ENCODE data around the gene FRMD3.

FRMD3 gene

DNA sequence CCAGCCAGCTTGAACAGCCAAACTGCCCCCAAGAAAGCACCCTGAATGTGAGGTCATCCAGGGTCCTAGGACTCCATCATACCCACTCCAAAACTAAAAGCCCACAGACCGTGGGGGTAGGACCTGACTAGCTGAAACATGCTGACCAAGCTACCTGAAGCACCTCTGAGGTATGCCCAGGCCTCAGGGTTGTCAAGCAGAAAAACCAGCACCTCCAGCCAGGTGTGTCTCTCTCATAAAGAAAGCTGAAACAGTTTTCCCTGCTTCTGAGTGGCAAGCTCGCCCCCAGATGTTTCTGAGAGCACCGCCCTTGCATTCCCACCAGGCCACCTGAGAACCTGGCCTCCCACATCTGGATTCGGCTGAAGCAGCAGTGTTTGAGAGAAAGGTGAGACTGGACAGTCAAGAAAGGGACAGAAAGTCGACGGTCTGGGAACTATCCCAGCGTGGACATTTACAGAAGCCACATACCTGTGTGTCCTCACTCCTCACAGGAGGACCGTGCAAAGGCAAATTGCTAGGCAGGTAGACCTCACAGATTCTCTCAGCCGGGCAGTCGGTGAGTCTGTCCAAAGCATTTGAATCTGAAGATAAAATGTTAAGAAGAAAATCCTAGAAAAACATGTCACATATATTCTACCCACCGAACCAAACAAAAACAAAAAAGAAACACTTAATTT lies 319.6 kb downstream of the FRMD3 start:
- DNase-seq, result no peak

DNA sequence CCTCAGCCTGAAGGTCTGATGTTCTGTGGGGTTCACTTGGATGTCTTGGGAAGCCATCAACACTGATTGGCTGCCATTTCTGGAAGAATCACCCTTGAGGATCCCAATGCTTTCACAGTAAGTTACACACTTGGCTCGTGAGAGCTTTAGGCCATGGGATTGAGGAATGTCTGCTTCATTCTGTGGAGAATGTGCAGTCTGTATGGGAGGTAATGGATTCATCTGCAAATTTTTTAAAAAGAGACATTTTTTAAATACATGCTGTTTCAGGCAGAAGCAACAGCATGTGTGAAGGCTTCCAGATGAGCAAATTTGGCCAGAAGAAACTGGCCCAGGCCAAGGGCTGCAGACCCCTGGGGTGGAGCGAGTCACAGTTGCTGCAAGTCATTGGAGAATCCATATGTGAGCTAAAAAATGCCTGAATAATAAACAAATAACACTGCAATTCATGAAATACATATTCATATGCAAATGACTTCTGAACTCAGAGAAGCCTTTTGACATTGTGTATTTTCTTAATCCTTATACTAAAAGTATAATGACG lies 328.9 kb downstream of the FRMD3 start:
- no peak for DNase-seq

DNA sequence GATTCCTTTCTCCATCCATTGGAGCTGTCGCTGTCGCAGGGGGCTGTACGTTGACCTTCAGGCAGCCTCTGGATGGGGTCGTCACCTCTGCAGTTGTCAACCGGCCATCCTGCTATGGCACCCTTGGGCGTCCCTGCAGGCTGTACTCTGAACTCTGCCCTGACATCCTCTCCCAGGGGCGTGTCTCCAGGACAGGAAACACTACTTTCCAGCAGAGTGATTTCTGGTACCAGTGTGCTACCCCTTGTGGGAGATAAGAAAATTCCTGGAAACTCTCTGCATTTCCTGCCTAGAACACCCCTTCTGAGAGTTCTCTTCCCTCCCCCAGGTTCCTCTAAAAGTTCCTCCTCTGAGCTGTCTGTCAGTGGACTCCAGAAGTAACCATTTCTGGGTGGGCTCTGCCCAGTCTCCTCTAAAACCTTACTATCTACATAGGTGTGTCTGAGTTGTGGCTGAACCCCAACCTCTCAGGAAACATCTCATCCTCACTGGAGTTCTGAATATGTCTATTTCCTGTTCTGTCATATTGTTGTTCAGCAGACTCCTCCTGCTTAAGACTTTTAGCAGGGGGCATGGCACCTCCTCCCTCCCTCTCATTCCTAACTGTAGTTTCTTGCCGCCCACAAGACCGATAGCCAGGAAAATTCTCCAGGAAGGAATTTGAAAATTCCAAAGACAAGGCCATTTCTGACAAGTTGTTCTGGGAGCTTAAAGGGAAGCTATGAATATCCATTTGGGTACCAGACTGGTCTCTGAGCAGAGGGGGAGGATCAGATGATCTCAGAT lies 329.9 kb downstream of the FRMD3 start:
- DNase-seq, result no peak

DNA sequence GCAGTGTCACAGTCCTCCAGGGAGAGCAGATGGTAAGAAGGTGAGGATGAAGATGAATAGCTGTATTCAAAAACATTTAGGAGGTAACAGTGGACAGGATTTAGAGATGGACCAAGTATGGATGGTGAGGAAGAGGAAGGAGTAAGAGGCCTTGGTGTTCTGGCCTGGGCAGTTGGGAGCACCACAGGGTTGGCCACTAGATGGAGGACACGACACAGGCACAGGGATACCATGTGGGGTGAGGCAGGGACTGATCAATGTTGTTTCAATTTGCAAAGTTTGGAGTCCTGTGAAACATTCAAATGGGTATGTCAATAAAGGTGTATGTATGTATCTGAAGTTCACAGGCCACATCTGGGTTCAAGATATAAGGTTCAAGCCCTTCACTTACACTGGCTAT lies 334.2 kb downstream of the FRMD3 start:
- no peak for DNase-seq

DNA sequence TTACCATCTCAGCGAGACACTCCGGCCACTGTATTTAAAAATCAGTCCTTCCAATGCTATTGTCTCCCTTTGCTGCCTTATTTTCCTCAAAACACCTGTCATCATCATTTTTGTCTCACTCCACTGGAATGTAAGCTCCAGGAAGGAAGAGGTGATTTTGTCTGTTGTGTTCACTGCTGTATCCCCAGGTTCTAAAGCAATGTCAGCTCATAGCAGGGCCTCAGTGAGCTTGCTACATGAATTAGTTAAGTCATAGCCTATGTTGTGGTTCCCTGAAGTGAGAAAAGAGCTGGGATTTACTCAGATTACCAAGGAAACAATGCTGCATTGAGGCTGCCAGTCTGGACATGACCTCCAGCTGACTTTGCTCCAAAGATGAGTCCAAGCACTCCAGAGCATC lies 337.7 kb downstream of the FRMD3 start:
- no peak for DNase-seq

DNA sequence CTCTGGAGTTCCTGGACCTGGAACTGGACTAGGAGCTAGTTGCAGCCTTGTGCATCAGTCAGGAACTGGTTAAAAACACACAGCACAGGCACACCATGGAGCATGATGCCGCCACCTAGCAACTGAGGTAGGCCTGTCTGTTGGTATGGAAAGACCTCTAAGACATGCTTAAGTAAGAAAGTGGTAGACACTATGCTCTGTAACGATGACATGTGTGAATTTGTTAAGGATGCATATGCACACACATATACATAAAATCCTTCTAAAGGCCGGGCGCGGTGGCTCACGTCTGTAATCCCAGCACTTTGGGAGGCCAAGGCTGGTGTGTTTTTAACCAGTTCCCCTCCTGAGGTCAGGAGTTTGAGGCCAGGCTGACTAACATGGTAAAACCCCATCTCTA lies 338.4 kb downstream of the FRMD3 start:
- DNase-seq, result no peak

DNA sequence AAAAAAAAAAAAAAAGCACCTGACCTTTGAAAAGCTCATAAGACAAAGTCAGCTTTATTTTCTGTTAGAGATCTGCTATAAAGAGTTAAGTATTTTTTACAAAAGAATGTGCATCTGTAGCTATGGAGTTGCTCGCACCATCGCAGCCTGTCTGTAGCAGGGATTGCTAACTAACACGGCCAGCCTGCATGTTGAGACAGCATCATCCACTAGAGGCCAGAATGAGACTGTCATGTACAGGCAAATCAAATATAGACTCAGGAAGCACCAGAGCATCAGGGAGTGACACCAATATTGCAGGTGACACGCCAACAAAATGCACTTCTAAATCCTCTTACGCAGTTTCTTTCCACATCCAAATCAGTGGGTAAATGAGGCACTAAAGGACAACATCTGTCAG lies 339.0 kb downstream of the FRMD3 start:
- no peak for DNase-seq

DNA sequence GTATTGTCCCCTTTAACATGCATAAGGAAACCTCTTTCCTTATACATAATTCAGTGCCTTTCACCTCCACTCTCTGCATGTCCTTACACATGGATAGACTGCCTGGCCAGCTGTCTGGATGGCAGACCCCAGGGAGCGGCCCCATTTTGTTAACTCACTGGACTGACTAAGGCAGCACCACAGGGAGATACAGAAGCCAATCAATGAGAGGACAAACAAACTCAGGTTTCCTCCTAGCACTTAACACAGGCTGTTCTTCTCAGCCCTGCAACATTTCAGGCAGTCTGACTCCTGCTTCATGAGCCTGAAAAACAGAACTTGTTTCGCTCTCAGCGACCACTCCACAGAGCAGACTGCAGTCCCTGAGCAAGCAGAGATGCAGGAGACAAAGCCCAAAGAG lies 339.8 kb downstream of the FRMD3 start:
- no peak for DNase-seq

DNA sequence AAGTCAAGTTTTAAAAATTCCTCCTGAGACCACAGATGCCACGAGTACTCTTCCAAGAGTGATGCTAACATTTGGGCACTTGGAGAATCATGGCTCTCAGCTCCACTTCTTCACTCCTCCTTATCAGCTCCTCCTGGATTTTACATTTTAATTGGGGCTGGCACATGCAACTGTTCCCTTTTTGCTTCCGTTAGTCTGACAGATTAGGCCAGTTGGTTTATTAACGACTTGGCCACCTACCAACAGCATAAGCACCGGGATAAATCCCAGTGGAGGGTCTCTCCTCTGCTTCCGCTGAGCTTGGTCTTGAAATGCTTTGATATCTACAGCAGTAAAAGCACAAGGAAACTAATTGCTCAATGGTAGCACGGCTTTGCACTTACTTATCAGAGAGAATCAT lies 340.6 kb downstream of the FRMD3 start:
- DNase-seq, result no peak

DNA sequence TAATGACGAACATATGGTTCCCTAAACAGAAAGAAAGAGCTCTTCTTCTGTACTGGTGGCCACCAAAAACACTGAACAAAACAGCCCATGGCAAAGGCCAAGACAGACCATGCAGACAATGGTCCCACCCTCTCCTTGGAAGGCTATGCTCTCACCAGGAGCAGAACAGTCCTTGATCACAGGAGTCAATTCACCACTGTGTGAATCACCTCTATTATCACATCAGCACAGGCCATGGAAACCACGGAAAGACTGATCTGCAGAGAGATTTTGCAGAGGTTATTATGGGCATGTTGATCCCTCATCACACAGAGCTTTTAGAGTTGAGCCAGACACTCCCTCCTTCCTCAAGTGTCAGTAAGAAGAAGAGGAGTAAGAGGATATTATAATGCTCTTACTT lies 341.3 kb downstream of the FRMD3 start:
- DNase-seq, result no peak
